Lower leg skin (tissue), 3 donors: ENCODE results near the gene CCNH.

ENCODE experiments used
- CTCF ChIP-seq, 3 donors: fragments of 450-650 bp; IDR thresholded peaks; one replicate each; pipeline ENCODE4 v1.5.1; 2016; ENCODE audit warnings: antibody characterized with exemption in 3 of 3, mild to moderate bottlenecking in 3 of 3, moderate library complexity in 2 of 3
- POLR2A ChIP-seq, 2 donors: fragments of 450-650 bp; IDR thresholded peaks; one replicate each; pipeline ENCODE4 v1.6.1; 2016 to 2017; ENCODE audit warnings: antibody characterized with exemption in 2 of 2, mild to moderate bottlenecking in 1 of 2, moderate library complexity in 1 of 2

- no peak for TF ChIP-seq POLR2A (IDR thresholded peaks at IDR 0.05)
- TF ChIP-seq CTCF (IDR thresholded peaks at IDR 0.05), result no peak
Measured at GRCh38 chr5:87442419-87442818, 29.7 kb upstream of the CCNH start.
